CD1c-positive myeloid dendritic cell (primary cell): ENCODE measurements around the gene ZNF117.
"Not testable (repeated sequence)": the region's sequence is repeated elsewhere in the genome, so short reads cannot be mapped to it uniquely, and the experiment has no call there.

Experiments used
- DNase-seq: peaks from one replicate; pipeline ENCODE4 v3.0.0-alpha.2; 2016; ENCODE audit errors: extremely low spot score

The ZNF117 gene

GRCh38 chr7:64997164-64997908 is 6.5 kb upstream of the ZNF117 start:
- no peak for DNase-seq

- no peak for DNase-seq
Observed at GRCh38 chr7:64996305-64996704, 5.5 kb upstream of the ZNF117 start.

- no peak for DNase-seq
Observed at GRCh38 chr7:64993901-64994300, 3.1 kb upstream of the ZNF117 start.

GRCh38 chr7:64992971-64993370 is 2.1 kb upstream of the ZNF117 start:
- DNase-seq: no peak

- DNase-seq: no peak
Observed at GRCh38 chr7:64990216-64990615, 620 bp downstream of the ZNF117 start.

GRCh38 chr7:64978497-64979203 is 12.2 kb downstream of the ZNF117 start:
- no peak for DNase-seq

- DNase-seq: no peak
Observed at GRCh38 chr7:64965594-64965993, 25.2 kb downstream of the ZNF117 start.

GRCh38 chr7:64959072-64959747 is 31.6 kb downstream of the ZNF117 start:
- no peak for DNase-seq

- peak; percentile 70 for DNase-seq
Observed at GRCh38 chr7:64951250-64951848, 39.5 kb downstream of the ZNF117 start.

GRCh38 chr7:64950673-64951072 is 40.2 kb downstream of the ZNF117 start:
- not testable (repeated sequence) for DNase-seq

GRCh38 chr7:64948774-64949173 is 42.1 kb downstream of the ZNF117 start:
- DNase-seq: not testable (repeated sequence)

- DNase-seq: no peak
Observed at GRCh38 chr7:64947252-64948000, 43.4 kb downstream of the ZNF117 start.

- no peak for DNase-seq
Observed at GRCh38 chr7:64946772-64947171, 44.1 kb downstream of the ZNF117 start.

GRCh38 chr7:64945503-64946175 is 45.2 kb downstream of the ZNF117 start:
- no peak for DNase-seq

- not testable (repeated sequence) for DNase-seq
Observed at GRCh38 chr7:64944667-64945502, 46.0 kb downstream of the ZNF117 start.

- not testable (repeated sequence) for DNase-seq
Observed at GRCh38 chr7:64940021-64940420, 50.8 kb downstream of the ZNF117 start.

- DNase-seq: no peak
Observed at GRCh38 chr7:64938540-64938939, 52.3 kb downstream of the ZNF117 start.

GRCh38 chr7:64934478-64934877 is 56.4 kb downstream of the ZNF117 start:
- no peak for DNase-seq

- DNase-seq: not testable (repeated sequence)
Observed at GRCh38 chr7:64928252-64929187, 62.3 kb downstream of the ZNF117 start.
